ENCODE measurements around the gene VAC14.

DNA sequence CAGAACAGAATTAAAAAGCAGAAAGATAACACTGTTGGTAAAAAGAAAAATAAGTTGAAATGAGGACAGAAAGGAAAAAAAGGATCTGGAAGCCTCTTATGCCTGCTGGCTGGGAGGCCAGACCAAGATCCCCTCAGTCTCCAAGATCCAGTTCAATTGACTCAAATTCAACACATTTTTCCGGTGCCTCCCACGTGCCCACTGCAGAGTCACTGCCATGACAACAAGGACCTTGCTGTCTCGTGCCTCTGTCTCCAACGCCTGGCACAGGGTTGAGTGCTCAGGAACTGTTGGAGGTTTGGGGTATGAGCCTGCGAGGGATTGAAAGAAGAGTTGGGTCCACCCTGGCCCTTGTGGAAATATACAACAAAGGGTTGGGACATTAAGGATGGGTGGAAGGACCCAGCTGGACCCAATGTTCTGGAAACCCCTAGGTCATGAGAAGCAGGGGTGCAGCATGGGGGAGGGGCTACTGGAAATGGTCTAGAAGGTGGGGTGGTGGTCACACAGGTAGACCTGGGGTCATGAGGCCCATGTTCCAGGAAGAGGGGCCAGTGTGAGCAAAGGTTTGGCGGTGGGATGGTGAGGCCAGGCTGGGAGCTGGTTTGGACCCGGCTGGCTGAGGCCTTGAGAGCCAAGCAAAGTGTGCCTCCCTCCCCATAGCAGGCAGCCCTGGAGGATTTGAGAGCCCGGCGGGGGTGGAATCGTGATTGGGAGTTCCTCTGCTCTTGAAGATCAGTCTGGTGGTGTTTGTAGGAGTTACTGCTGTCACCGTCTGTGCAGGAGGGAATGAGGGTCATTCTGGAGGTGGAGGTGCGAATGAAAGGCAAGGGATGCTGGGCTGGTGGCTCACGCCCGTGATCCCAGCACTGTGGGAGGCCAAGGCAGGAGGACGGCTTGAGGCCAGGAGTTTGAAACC is 153.3 kb downstream of the VAC14 start:
- TF ChIP-seq, protein P1, sequence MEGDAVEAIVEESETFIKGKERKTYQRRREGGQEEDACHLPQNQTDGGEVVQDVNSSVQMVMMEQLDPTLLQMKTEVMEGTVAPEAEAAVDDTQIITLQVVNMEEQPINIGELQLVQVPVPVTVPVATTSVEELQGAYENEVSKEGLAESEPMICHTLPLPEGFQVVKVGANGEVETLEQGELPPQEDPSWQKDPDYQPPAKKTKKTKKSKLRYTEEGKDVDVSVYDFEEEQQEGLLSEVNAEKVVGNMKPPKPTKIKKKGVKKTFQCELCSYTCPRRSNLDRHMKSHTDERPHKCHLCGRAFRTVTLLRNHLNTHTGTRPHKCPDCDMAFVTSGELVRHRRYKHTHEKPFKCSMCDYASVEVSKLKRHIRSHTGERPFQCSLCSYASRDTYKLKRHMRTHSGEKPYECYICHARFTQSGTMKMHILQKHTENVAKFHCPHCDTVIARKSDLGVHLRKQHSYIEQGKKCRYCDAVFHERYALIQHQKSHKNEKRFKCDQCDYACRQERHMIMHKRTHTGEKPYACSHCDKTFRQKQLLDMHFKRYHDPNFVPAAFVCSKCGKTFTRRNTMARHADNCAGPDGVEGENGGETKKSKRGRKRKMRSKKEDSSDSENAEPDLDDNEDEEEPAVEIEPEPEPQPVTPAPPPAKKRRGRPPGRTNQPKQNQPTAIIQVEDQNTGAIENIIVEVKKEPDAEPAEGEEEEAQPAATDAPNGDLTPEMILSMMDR (IDR thresholded peaks at IDR 0.05; ENCODE audit: poor library complexity, severe bottlenecking) = no peak
- TF ChIP-seq, protein P2, sequence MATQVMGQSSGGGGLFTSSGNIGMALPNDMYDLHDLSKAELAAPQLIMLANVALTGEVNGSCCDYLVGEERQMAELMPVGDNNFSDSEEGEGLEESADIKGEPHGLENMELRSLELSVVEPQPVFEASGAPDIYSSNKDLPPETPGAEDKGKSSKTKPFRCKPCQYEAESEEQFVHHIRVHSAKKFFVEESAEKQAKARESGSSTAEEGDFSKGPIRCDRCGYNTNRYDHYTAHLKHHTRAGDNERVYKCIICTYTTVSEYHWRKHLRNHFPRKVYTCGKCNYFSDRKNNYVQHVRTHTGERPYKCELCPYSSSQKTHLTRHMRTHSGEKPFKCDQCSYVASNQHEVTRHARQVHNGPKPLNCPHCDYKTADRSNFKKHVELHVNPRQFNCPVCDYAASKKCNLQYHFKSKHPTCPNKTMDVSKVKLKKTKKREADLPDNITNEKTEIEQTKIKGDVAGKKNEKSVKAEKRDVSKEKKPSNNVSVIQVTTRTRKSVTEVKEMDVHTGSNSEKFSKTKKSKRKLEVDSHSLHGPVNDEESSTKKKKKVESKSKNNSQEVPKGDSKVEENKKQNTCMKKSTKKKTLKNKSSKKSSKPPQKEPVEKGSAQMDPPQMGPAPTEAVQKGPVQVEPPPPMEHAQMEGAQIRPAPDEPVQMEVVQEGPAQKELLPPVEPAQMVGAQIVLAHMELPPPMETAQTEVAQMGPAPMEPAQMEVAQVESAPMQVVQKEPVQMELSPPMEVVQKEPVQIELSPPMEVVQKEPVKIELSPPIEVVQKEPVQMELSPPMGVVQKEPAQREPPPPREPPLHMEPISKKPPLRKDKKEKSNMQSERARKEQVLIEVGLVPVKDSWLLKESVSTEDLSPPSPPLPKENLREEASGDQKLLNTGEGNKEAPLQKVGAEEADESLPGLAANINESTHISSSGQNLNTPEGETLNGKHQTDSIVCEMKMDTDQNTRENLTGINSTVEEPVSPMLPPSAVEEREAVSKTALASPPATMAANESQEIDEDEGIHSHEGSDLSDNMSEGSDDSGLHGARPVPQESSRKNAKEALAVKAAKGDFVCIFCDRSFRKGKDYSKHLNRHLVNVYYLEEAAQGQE (IDR thresholded peaks at IDR 0.05; ENCODE audit: borderline replicate concordance) = no peak
- TF ChIP-seq EP300 (conservative IDR thresholded peaks at IDR 0.05; ENCODE audit: poor library complexity, severe bottlenecking) = no peak
- no peak for TF ChIP-seq POLR2AphosphoS5 (IDR thresholded peaks at IDR 0.05)
- TF ChIP-seq EZH2 (IDR thresholded peaks at IDR 0.05; ENCODE audit: borderline replicate concordance, insufficient read depth, low read length, poor library complexity, severe bottlenecking) = no peak
- TF ChIP-seq RAD21 (conservative IDR thresholded peaks at IDR 0.05) = no peak
- TF ChIP-seq SMC3 (conservative IDR thresholded peaks at IDR 0.05; ENCODE audit: poor library complexity) = no peak
- no peak for TF ChIP-seq MXI1 (conservative IDR thresholded peaks at IDR 0.05; ENCODE audit: poor library complexity, severe bottlenecking)
- no peak for TF ChIP-seq TAF1 (IDR thresholded peaks at IDR 0.05; ENCODE audit: low read depth)
